ENCODE measurements around the gene CROCC2.

CROCC2 gene

GRCh38 chr2:240893363-240893844, 12.7 kb upstream of the CROCC2 start:
- DNase-seq, result no peak

- DNase-seq, result no peak
Measured at GRCh38 chr2:240894006-240894405, 12.1 kb upstream of the CROCC2 start.

GRCh38 chr2:240894836-240895558, 11.1 kb upstream of the CROCC2 start:
- no peak for DNase-seq

GRCh38 chr2:240895656-240896388, 10.3 kb upstream of the CROCC2 start, which contains the start of gene MAB21L4:
MAB21L4 (minus strand) TSS chr2:240896156; CDS start chr2:240895997, 159 bp downstream.
- no peak for DNase-seq

GRCh38 chr2:240896394-240896793, 9.7 kb upstream of the CROCC2 start:
- DNase-seq, result no peak

- no peak for DNase-seq
Measured at GRCh38 chr2:240896871-240897692, 9.1 kb upstream of the CROCC2 start.

- DNase-seq, result no peak
Measured at GRCh38 chr2:240898108-240898730, 7.9 kb upstream of the CROCC2 start.

GRCh38 chr2:240898731-240899467, 7.2 kb upstream of the CROCC2 start:
- DNase-seq, result no peak

- DNase-seq, result no peak
Measured at GRCh38 chr2:240899468-240899865, 6.7 kb upstream of the CROCC2 start.

GRCh38 chr2:240900141-240900860, 5.8 kb upstream of the CROCC2 start:
- no peak for DNase-seq

GRCh38 chr2:240901986-240902614, 4.0 kb upstream of the CROCC2 start:
- DNase-seq, result no peak

GRCh38 chr2:240902615-240903041, 3.5 kb upstream of the CROCC2 start:
- DNase-seq, result no peak

- DNase-seq, result no peak
Measured at GRCh38 chr2:240903191-240904060, 2.7 kb upstream of the CROCC2 start.

- DNase-seq, result no peak
Measured at GRCh38 chr2:240904216-240905175, 1.6 kb upstream of the CROCC2 start.

GRCh38 chr2:240905176-240905781, 857 bp upstream of the CROCC2 start:
- DNase-seq, result no peak

- DNase-seq, result no peak
Measured at GRCh38 chr2:240906911-240907590, 915 bp downstream of the CROCC2 start.

GRCh38 chr2:240909216-240909974, 3.3 kb downstream of the CROCC2 start:
- no peak for DNase-seq

Measured in right forelimb (tissue), 1 donor.